ENCODE results near the gene KCNMB1. TPM values are rescaled to one million over a fixed set of nuclear protein-coding genes. Genes with fewer than 3 reads are reported as not detected.

The KCNMB1 gene
- 10 to 100 TPM in 1 of 5 donors, 1 to 10 TPM in 3, under 1 TPM in 1; 0.29 to 14.7 (median 6.1) TPM for total RNA-seq
- 10 to 100 TPM in 1 of 3 donors, 1 to 10 TPM in 2; 1.7 to 19.8 (median 2.6) TPM for polyA plus RNA-seq
- long read RNA-seq, donor 1, full-length matches to known transcripts: 25 of 25 reads
- long read RNA-seq, donor 1, partial matches to known transcripts: 0 of 25 reads
- long read RNA-seq, donor 1, other reads (novel, unspliced or antisense): 0 of 25 reads
- long read RNA-seq, donor 2, full-length matches to known transcripts: 23 of 23 reads
- long read RNA-seq, donor 2, partial matches to known transcripts: 0 of 23 reads
- long read RNA-seq, donor 2, other reads (novel, unspliced or antisense): 0 of 23 reads
- long read RNA-seq, donor 3, full-length matches to known transcripts: 9 of 9 reads
- long read RNA-seq, donor 3, partial matches to known transcripts: 0 of 9 reads
- long read RNA-seq, donor 3, other reads (novel, unspliced or antisense): 0 of 9 reads
- long read RNA-seq, donor 4, full-length matches to known transcripts: 5 of 5 reads
- long read RNA-seq, donor 4, partial matches to known transcripts: 0 of 5 reads
- long read RNA-seq, donor 4, other reads (novel, unspliced or antisense): 0 of 5 reads
- long read RNA-seq, donor 5, full-length matches to known transcripts: 24 of 24 reads
- long read RNA-seq, donor 5, partial matches to known transcripts: 0 of 24 reads
- long read RNA-seq, donor 5, other reads (novel, unspliced or antisense): 0 of 24 reads
- long read RNA-seq, donor 6, full-length matches to known transcripts: 47 of 47 reads
- long read RNA-seq, donor 6, partial matches to known transcripts: 0 of 47 reads
- long read RNA-seq, donor 6, other reads (novel, unspliced or antisense): 0 of 47 reads
- long read RNA-seq, donor 7, full-length matches to known transcripts: 39 of 62 reads
- long read RNA-seq, donor 7, partial matches to known transcripts: 23 of 62 reads
- long read RNA-seq, donor 7, other reads (novel, unspliced or antisense): 0 of 62 reads
- long read RNA-seq, donor 8, full-length matches to known transcripts: 12 of 12 reads
- long read RNA-seq, donor 8, partial matches to known transcripts: 0 of 12 reads
- long read RNA-seq, donor 8, other reads (novel, unspliced or antisense): 0 of 12 reads
- long read RNA-seq, donor 9, full-length matches to known transcripts: 15 of 15 reads
- long read RNA-seq, donor 9, partial matches to known transcripts: 0 of 15 reads
- long read RNA-seq, donor 9, other reads (novel, unspliced or antisense): 0 of 15 reads
- long read RNA-seq, donor 10, full-length matches to known transcripts: 6 of 6 reads
- long read RNA-seq, donor 10, partial matches to known transcripts: 0 of 6 reads
- long read RNA-seq, donor 10, other reads (novel, unspliced or antisense): 0 of 6 reads

GRCh38 chr5:170388818-170389549 lies at the start of gene KCNMB1:
Gene KCNMB1, minus strand, starts transcription at chr5:170389367. Its CDS starts 3,920 bp downstream, at chr5:170385447.
- peak in 1 of 2 donors; percentile 80 for DNase-seq
- Histone ChIP-seq H3K9me3 (no peaks in the 10 kb centered on the region), H3K27me3 (peaks cover 0 to 4% (median 0%) of the 10 kb centered on the region in 3 donors), H3K4me1 (peaks cover 0 to 35% (median 14%) of the 10 kb centered on the region in 4 donors), H3K27ac (peak within 1 kb of the TSS; percentile 17 to 84 (median 79)), H3K36me3 (peaks cover 0 to 8% (median 0%) of the 10 kb centered on the region in 4 donors), H3K4me3 (peak within 1 kb of the TSS; percentile 30 to 45 (median 40))
- TF ChIP-seq POLR2AphosphoS5 (IDR thresholded peaks at IDR 0.05) (peak in 1 of 3 donors; percentile 24), EP300 (IDR thresholded peaks at IDR 0.05) (no peak)
- WGBS, 5 donors: 20 to 52% (median 41%) methylated on average over 11 to 15 of the region's 15 CpGs
- intact Hi-C loops (cut with DNase I; ENCODE audit: low total_unique reads): no loop called here

GRCh38 chr5:170438581-170438980 lies 49.4 kb upstream of the KCNMB1 start:
- Histone ChIP-seq H3K27ac (no peak overlapping the region), H3K4me3 (no peak overlapping the region), H3K4me1 (peaks cover 0 to 6% (median 6%) of the 10 kb centered on the region in 4 donors), H3K36me3 (no peaks in the 10 kb centered on the region), H3K9me3 (no peaks in the 10 kb centered on the region), H3K27me3 (no peaks in the 10 kb centered on the region)
- 87 to 94% (median 91%) methylated on average over 8 of the region's 8 CpGs for WGBS, 5 donors
- DNase-seq: no peak
- no peak for TF ChIP-seq CTCF (IDR thresholded peaks at IDR 0.05)
- TF ChIP-seq POLR2AphosphoS5 (IDR thresholded peaks at IDR 0.05): no peak
- TF ChIP-seq EP300 (IDR thresholded peaks at IDR 0.05): no peak
- TF ChIP-seq POLR2A (IDR thresholded peaks at IDR 0.05): no peak
- intact Hi-C loops (cut with DNase I; ENCODE audit: low total_unique reads): loop anchor here (5.0 kb wide), 1 partner anchor 194 kb away; no protein-coding TSS in a partner anchor

- H3K4me3 ChIP-seq: no peak overlapping the region
- H3K36me3 ChIP-seq: no peaks in the 10 kb centered on the region
- H3K27me3 ChIP-seq: no peaks in the 10 kb centered on the region
- 80 to 84% (median 81%) methylated on average over 12 of the region's 12 CpGs for WGBS, 5 donors
- H3K27ac ChIP-seq: no peak overlapping the region
- TF ChIP-seq POLR2AphosphoS5 (IDR thresholded peaks at IDR 0.05): no peak
- intact Hi-C loops (cut with DNase I; ENCODE audit: low total_unique reads): loop anchor here (5.0 kb wide), 1 partner anchor 195 kb away; no protein-coding TSS in a partner anchor
- peaks cover 0 to 6% (median 6%) of the 10 kb centered on the region in 4 donors for H3K4me1 ChIP-seq
- DNase-seq: no peak
- H3K9me3 ChIP-seq: no peaks in the 10 kb centered on the region
Observed at GRCh38 chr5:170437621-170438375, 48.6 kb upstream of the KCNMB1 start.

- no peak overlapping the region for H3K27ac ChIP-seq
- DNase-seq: no peak
- TF ChIP-seq POLR2A (IDR thresholded peaks at IDR 0.05): no peak
- TF ChIP-seq CTCF (IDR thresholded peaks at IDR 0.05): no peak
- TF ChIP-seq EP300 (IDR thresholded peaks at IDR 0.05): no peak
- TF ChIP-seq POLR2AphosphoS5 (IDR thresholded peaks at IDR 0.05): no peak
- H3K36me3 ChIP-seq: no peaks in the 10 kb centered on the region
- H3K4me3 ChIP-seq: no peak overlapping the region
- H3K4me1 ChIP-seq: peaks cover 0 to 6% (median 6%) of the 10 kb centered on the region in 4 donors
- 77 to 92% (median 83%) methylated on average over 7 to 10 of the region's 10 CpGs for WGBS, 5 donors
- no peaks in the 10 kb centered on the region for H3K9me3 ChIP-seq
- intact Hi-C loops (cut with DNase I; ENCODE audit: low total_unique reads): loop anchor here (5.0 kb wide), 1 partner anchor 196 kb away; no protein-coding TSS in a partner anchor
- H3K27me3 ChIP-seq: peaks cover 0 to 12% (median 0%) of the 10 kb centered on the region in 3 donors
Observed at GRCh38 chr5:170436335-170436734, 47.2 kb upstream of the KCNMB1 start.
